GM21717 (cell line): ENCODE results near the gene ATP9B.
"Not testable (repeated sequence)": the region's sequence is repeated elsewhere in the genome, so short reads cannot be mapped to it uniquely, and the experiment has no call there.

ENCODE experiments used
- ATAC-seq: cut with Tn5 transposase; IDR thresholded peaks from one replicate; pipeline ENCODE4 v1.9.1; 2021; ENCODE audit warnings: mild to moderate bottlenecking, moderate library complexity; ENCODE audit not compliant: unreplicated experiment

The ATP9B gene

DNA sequence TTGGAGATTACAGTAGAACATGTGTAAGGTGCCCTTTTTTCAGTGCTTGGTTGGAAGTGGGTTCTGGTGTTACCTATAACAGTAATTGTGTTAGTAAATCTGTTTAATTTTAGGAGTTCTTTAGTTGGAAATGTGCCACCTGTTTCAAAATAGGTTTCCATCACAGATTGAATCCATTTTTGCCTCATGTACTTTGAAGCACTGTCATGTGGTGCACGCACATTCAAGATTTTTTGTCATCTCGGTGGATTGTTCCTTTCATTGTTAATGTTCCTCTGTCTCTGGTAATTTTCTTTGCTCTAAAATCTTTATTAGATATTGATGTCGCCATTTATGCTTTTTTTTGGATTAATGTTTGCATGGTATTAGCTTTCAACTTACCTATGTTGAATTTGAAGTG is 1.3 kb downstream of the ATP9B start:
- ATAC-seq, result no peak

DNA sequence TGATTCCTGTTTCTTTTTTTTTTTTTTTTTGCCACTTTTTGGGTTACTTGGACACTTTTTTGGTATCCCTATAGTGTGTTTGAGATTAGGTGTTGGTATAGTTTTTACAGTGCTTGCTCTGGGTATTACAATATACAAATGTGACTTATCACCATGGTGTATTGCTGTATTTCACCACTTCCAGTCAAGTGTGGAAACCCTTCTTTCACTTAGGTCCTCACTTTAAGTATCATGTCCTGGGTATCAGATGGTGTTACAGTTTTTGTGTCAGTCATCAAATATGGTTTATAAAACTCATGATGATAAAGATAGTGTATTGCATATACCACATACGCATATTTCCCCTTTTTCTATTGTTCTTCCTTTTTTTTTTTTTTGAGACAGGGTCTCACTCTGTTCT is 1.8 kb downstream of the ATP9B start:
- ATAC-seq, result no peak

DNA sequence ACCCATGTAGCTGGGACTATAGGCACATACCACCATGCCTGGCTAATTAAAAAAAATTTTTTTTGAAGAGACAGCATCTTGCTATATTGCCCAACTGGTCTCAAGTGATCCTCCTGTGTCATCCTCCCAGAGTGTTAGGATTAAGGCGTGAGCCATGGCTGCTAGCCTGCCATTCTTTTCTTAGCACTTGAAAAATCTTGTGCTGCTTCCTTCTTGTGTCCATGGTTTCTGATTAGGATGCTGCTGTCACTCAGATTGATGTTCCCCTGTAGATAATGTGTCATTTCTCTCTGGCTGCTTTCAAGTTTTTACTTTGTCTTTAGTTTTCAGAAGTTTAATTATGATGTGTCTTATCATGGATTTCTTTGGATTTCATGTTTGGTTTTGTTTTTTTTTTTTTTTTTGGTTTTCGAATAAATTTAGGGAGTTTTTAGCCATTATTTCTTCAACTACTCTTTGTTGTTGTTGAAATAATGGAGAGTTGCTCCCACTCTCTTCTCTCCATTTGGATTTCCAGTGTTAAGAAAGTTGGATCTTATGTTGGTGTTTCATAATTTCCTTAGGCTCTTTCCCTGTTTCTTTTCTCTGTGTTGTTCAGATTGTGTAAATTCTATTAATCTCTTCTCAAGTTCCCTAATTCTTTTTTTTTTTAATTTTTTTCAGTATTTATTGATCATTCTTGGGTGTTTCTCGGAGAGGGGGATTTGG is 2.5 kb downstream of the ATP9B start:
- no peak for ATAC-seq

DNA sequence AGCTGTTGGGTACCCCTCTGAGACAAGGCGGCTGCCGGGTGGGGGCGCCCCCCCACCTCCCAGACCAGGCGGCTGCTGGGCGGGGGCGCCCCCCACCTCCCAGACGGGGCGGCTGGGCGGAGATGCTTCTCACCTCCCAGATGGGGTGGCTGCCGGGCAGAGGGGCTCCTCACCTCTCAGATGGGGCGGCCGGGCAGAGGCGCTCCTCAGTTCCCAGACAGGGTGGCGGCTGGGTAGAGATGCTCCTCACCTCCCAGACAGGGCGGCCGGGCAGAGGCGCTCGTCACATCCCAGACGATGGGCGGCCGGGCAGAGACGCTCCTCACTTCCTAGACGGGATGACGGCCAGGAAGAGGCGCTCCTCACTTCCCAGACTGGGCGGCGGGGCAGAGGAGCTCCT is 3.5 kb downstream of the ATP9B start:
- not testable (repeated sequence) for ATAC-seq

DNA sequence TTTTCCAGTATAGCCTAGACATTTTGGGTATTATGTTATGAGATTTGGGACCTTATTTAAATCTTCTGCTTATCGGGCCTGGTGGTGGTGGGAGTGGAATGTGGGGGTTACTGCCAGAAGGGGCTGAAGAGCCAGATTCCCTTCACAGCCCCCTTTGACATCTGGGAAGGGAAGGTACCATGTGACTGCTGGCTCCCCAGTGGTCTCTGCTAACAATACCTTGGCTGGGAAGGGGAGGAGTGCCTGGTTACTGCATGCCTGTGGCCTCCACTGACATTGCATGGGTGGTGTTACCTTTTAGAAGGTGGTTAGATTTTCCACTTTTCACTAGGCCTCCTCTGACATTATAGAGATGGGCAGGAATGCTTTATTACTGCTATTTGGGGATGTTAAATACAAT is 8.0 kb downstream of the ATP9B start:
- no peak for ATAC-seq

DNA sequence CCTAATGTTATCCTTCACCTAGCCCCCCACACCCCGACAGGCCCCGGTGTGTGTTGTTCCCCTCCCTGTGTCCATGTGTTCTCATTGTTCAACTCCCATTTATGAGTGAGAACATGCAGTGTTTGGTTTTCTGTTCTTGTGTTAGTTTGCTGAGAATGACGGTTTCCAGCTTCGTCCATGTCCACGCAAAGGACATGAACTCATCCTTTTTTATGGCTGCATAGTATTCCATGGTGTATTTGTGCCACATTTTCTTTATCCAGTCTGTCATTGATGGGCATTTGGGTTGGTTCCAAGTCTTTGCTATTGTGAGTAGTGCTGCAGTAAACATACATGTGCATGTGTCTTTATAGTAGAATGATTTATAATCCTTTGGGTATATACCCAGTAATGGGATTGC is 9.6 kb downstream of the ATP9B start:
- ATAC-seq, result not testable (repeated sequence)

DNA sequence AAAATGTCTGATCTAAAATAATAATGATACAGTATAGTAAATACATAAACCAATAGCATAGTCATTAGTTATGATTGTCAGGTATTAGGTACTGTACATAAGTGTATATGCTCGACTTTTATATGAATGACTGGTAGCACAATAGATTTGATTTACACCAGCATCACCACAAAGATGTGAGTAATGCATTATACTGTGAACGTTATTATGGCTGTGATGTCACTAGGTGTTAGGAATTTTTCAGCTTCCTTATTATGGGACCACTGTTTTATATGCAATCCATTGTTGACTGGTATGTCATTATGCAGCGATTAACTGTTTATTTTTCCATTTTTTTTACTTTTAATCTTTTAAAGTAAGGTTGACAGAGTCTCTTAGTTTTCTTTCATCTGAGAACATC is 23.7 kb downstream of the ATP9B start:
- ATAC-seq, result no peak

DNA sequence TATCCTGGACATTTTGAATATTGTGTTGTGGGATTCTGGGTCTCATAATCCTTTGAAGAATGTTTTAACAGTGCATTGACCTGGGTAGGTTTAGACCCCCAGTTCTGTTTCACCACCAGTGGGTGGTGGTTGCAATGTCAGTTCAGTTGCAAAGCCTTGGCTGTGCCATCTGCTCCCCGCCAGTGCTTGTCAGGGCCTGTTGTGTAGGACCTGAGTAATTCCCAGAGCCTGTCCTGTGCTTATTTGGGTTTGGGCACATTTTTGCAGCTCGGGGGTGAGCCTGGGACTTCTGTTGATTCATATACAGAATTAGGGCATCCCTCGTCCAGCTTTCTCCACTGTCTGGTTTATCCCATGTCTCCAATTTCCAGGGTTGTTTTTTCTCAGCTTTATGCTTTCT is 24.8 kb downstream of the ATP9B start:
- no peak for ATAC-seq

DNA sequence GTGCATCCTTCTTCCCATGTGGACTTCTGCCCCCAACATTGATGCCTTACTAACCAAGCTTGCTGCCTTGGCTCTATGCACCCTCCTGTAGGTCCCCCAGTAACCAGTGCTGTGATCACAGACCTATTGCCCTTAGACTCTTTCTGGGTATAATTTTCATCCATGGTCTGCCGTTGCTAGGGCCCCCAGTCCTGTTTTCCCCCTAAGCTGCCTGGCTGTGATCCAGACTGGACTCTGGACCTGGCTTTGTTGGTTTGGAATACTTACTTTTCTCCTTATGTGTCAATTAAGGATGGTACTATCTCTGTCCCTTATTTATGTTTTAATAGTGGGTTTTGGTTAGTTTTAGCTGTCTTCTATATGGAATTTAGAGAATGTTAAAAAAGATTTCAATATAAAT is 26.0 kb downstream of the ATP9B start:
- ATAC-seq, result no peak

DNA sequence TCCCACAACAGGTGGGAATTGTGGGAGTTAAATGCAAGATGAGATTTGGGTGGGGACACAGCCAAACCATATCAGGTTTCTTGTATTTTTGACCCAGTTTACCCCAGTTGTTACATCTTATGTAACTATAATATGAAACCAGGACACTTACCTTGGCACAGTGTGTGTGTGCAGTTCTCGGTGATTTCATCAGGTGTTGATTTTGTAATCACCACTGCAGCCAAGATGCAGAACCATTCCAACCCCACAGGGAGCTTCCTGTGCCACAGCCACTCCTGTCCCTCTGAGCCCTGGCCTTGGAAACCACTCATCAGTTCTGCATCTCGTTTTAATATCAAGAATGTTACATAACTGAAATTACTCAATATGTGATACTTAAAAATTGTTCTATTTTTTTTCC is 31.8 kb downstream of the ATP9B start:
- no peak for ATAC-seq

DNA sequence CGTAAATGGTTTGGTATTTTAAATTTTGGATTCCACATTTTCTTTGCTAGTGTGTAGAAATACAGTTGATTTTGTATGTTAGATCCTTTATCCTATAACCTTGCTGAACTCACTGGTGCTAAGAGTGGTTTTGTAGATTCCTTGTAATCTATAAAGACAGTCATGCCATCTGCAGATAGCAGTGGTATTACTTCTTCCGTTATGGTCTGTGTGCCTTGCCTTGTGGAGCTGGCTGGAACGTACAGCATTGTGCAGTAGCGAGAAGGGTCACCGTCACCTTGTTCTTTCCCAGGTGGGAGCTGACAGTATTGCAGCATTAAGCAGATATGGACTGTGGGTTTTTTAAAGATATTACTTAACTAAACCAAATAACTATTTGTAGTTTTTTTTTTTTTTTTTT is 33.7 kb downstream of the ATP9B start:
- ATAC-seq, result no peak

DNA sequence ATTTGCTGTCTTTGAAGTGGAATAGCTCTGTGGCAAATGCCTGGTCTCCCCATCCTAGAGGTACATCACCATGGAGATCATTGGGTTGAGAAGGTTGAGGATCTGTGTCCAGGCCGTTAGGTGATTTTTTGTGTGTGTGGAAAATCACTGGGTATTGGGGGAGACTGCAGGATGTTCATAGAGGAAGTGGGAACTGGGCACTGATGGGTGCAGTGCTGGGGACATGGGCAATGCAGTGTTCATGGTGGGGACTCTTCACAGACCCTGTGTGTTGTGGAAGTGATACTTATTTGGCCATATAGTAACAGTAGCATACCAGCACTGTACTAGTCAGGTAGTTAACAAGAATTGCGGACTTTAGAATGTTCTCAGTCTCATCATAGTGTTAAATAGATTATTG is 34.9 kb downstream of the ATP9B start:
- no peak for ATAC-seq

DNA sequence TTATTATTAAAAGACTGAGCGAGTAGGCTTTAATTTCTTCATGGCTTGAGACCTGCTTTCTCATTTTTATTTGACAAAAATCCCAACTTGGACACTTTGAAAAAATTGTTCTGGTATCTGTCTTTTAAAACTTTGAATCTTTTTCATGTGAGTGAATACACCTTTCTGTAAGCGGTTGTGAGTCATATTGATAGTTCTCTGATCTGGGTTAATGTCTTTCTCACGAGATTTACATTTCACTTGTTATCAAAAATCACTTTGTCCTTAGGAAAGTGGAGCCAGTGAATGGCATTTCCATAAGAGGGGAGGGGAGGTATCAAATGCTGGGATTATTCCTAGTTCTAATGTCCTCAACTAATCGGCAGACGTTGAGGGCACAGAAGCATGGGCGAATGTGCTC is 36.3 kb downstream of the ATP9B start:
- ATAC-seq, result no peak

DNA sequence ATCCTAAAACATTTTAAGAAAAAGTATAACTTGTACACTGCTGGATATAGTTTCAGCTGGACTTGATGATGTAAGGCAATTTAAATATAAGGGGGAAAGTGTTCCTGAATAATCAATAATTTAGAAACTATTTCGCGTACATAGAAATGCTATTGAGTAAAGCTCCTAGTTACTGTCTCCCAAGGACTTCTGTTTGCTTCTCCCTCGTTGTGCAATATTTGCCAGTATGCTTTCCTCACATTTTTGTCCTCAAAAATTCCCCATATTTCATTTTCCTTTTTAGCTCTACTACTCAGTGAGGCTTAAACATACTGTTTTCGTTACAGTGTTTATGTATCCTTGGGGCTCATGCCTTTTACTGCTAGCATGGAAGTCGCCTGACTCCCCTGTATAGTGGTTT is 36.9 kb downstream of the ATP9B start:
- ATAC-seq, result no peak

DNA sequence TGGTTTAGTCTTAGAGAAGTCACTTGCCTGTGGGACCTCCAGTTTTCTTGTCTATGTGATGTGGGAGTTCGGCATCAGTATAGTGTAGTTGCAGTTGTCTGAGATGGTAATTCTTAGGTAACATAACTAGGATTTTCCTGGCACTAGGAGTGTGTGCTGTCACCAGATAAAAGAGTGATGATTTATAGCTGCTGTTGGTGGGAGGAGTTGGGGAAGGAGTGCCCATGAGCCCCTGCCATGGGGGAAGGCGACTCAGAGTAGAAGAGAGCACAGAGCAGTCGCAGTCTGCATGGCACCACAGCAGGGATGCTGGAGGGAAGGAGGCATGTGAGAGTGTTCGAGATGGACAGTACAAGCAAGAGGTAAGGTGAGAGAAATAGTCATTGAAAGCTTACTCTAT is 38.7 kb downstream of the ATP9B start:
- no peak for ATAC-seq

DNA sequence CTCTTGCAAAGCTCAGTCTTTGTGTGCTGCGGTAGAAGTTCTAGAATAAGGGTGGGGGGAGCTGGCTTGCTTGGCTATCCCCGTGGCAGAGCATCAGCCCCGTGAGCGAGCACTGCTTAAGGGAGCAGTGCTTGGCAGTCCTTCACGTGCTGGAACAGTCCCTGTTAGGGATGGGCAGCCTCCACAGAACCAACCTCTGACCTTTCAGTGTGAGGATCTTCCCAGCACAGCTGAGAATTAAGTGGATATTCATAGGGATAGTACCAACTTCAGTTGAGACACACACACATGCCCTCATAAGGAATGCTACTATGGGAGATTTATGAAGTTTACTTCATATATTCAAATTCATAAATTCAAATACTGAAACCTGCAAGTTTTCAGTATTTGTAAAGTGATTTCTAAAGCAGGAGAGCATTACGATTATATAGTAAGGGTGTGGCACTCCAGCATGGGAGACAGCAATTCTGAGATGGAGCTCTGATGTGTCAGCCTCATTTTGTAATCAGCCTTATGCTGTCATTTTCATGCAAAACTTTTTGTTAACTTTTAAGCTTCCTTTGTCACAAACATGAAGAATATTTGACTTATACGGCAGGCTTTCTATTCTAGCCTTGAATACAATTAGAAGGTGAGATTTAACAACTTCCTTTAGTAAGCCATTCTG is 39.5 kb downstream of the ATP9B start:
- no peak for ATAC-seq

DNA sequence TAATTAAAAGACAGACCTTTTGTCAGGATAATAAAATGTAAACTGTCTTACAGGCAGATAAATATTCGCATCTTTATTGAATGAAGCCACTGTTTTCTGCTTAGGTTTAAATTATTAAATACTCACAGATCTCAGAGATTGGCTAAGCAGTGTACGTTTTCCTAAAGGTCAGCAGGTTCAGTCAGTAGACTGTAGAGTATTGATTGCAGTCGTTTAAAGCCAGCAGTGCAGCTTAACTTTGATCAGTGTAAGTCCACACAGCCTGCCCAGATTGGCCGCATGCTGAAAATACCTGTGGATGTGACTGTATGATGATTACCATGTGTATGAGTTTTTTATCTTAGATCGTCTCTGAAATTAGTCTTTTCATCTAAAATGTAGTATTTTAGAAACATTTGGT is 42.3 kb downstream of the ATP9B start:
- no peak for ATAC-seq

DNA sequence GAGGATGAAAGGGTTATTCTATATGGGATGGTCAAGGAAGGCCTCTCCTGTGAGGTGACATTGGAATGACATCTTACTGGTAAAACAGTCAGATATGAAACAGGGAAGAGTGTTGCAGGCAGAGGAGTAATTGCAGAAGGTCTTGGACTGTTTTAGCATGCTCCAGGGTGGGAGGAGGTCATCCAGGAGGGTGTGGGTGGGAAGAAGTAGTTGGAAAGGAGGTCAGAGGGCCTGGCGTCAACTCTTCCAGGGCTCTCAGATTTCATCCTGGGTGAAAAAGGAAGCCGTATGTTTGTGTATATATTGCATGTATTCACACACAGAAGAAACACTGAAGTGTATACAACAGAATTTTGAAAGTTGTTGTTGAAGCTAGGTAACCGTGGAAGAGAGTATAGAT is 48.2 kb downstream of the ATP9B start:
- no peak for ATAC-seq

DNA sequence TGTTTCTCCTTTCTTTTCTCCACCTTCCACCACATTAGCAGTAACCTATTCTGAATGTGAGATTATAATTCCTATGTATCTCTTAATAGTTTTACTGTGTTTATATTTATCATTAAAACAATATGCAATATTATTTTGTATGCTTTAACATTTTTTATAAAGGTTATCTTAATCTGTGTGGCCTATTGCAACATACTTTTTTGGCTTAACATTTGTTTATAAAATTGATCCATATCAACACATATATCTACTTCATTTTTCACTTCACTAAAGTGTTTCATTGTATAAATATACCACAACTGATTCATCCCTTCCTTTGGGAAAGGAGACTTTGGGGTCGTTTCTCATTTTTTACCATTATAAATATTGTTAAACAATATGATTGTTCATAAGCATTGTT is 48.6 kb downstream of the ATP9B start:
- no peak for ATAC-seq

DNA sequence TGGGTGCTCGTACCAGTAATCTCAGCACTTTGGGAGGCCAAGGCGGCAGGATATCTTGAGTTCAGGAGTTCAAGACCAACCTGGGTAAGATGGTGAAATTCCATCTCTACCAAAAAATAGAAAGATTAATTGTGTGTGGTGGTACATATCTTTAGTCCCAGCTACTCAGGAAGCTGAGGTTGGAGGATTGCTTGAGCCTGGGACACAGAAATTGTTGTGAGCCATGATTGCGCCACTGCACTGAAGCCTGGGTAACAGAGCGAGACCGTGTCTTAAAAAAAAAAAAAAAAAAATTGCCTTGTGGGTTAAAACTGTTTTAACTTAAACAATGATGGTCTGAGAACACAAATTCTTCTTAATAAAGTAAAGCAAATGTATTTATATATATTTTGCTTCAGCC is 49.6 kb downstream of the ATP9B start:
- ATAC-seq, result no peak

DNA sequence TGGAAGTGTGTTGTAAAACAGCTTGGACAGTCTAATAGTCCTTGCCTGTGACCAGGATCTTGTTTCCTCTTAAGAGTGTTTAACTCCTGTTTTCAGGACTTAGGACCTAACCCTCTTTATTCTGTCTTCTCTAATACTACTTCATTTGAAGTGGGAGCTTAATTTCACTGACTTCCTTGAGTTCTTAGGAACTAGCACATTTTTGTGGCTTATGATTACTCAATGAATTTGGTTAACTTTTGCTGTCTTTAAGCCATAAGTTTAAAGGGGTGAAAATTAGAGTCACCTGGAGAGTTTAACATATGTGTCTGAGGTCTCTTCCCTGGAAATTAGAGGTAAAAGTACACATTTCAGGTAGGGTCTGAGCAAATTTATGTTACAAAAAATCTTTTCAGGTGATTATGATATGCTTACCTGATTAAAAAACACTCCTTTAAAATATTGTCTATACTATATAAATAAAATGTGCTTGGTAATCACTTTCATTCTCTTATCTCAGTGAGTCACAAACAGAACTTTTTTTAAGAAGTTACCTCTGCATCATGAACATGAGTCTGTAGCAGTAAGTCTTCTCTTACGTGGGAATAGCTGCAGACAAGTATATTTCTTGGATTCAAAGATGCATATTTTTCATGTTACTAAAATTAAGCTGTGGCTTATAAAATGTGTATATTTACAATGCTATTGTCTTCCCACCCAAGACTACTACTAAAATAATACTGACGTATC is 52.7 kb downstream of the ATP9B start:
- no peak for ATAC-seq

DNA sequence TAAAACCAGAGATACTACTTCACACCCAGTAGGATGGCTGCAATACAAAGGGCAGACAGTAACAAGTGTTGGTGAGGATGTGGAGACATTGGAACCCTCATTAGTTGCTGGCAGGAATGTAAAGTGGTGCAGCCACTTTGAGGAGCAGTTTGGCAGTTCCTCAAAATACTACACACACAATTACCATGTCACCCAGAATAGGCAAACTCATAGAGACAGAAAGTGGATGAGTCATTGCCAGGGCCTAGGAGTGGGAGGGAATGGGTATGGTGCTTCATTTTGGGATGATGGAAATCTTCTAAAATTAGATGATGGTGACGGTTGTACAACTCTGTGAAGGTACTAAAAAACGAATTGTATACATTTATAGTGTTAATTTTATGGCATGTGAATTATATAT is 54.8 kb downstream of the ATP9B start:
- ATAC-seq, result no peak
